WTC11 (cell line): ENCODE results near the gene MRPS9. TPM values are rescaled to one million over a fixed set of nuclear protein-coding genes. Genes with fewer than 3 reads are reported as not detected.

Experiments
- ATAC-seq: fragments of 200-7000 bp; cut with Tn5 transposase; 2 replicates; pipeline ENCODE4 v1.10.0; 2021; ENCODE audit warnings: mild to moderate bottlenecking, moderate library complexity
- CTCF ChIA-PET: fragments of 300-600 bp; sonication (Branson Sonifier 250); formaldehyde crosslinking; loops from one replicate; lab custom pipeline; 2021; ENCODE audit warnings: antibody characterized with exemption; lab: Charles Lee
- POLR2A ChIA-PET: fragments of 350-600 bp; sonication (Branson Sonifier 250); formaldehyde crosslinking; loops from one replicate; lab custom pipeline; 2021; ENCODE audit warnings: antibody characterized with exemption; lab: Charles Lee
- DNase-seq: peaks from one replicate; pipeline ENCODE4 v3.0.0; 2021; ENCODE audit warnings: low spot score
- H3K27ac Mint-ChIP-seq: 2 replicates; pipeline ENCODE4 v1.8.0; 2021; ENCODE audit warnings: mixed read lengths
- H3K27me3 Mint-ChIP-seq: 2 replicates; pipeline ENCODE4 v1.8.0; 2021; ENCODE audit warnings: low read depth, mild to moderate bottlenecking, moderate library complexity, mixed read lengths
- H3K36me3 Mint-ChIP-seq: 2 replicates; pipeline ENCODE4 v1.8.0; 2021; ENCODE audit warnings: mixed read lengths
- H3K4me1 Mint-ChIP-seq: 2 replicates; pipeline ENCODE4 v1.8.0; 2022; ENCODE audit warnings: mixed read lengths
- H3K4me3 Mint-ChIP-seq: 2 replicates; pipeline ENCODE4 v1.8.0; 2021; ENCODE audit warnings: mild to moderate bottlenecking, moderate library complexity, mixed read lengths
- H3K9me3 Mint-ChIP-seq: 2 replicates; pipeline ENCODE4 v1.8.0; 2021; ENCODE audit warnings: mixed read lengths
- ATF1 ChIP-seq: sonication (generic); formaldehyde crosslinking; IDR thresholded peaks from 2 replicates; pipeline ENCODE4 v1.8.1; 2023; ENCODE audit warnings: mild to moderate bottlenecking, moderate library complexity, missing genetic modification reagents
- ELF4 ChIP-seq: sonication (generic); formaldehyde crosslinking; IDR thresholded peaks from 2 replicates; pipeline ENCODE4 v1.8.1; 2022; ENCODE audit warnings: low read depth, mild to moderate bottlenecking, moderate library complexity, missing genetic modification reagents
- ESRRA ChIP-seq: sonication (generic); formaldehyde crosslinking; IDR thresholded peaks from 2 replicates; pipeline ENCODE4 v1.8.1; 2022; ENCODE audit warnings: mild to moderate bottlenecking, missing genetic modification reagents, borderline replicate concordance
- GABPB1 ChIP-seq: sonication (generic); formaldehyde crosslinking; IDR thresholded peaks from 2 replicates; pipeline ENCODE4 v1.8.1; 2023; ENCODE audit warnings: mild to moderate bottlenecking, missing genetic modification reagents
- JAZF1 ChIP-seq: fragments of 250-450 bp; sonication (Bioruptor Pico); IDR thresholded peaks from 2 replicates; pipeline ENCODE4 v1.9.0; 2021; ENCODE audit warnings: moderate library complexity, mild to moderate bottlenecking, inconsistent platforms
- KAT7 ChIP-seq: sonication (generic); formaldehyde crosslinking; IDR thresholded peaks from 2 replicates; pipeline ENCODE4 v1.8.1; 2023; ENCODE audit warnings: missing genetic modification reagents, mild to moderate bottlenecking, borderline replicate concordance
- MXD4 ChIP-seq: fragments of 250-450 bp; sonication (Bioruptor Pico); IDR thresholded peaks from 2 replicates; pipeline ENCODE4 v1.8.0; 2021; ENCODE audit warnings: mild to moderate bottlenecking, moderate library complexity, borderline replicate concordance
- MYBL2 ChIP-seq: sonication (generic); formaldehyde crosslinking; IDR thresholded peaks from 2 replicates; pipeline ENCODE4 v1.8.1; 2023; ENCODE audit warnings: mild to moderate bottlenecking, moderate library complexity, missing genetic modification reagents
- NFYB ChIP-seq: sonication (generic); formaldehyde crosslinking; conservative IDR thresholded peaks from 2 replicates; pipeline ENCODE4 v1.8.0; 2022; ENCODE audit warnings: low read depth, missing genetic modification reagents
- NR1H2 ChIP-seq: sonication (generic); formaldehyde crosslinking; IDR thresholded peaks from 2 replicates; pipeline ENCODE4 v1.9.0; 2021; ENCODE audit warnings: mild to moderate bottlenecking, moderate library complexity, missing genetic modification reagents
- NR2C2 ChIP-seq: sonication (generic); formaldehyde crosslinking; IDR thresholded peaks from 2 replicates; pipeline ENCODE4 v1.8.0; 2022; ENCODE audit warnings: mild to moderate bottlenecking, missing genetic modification reagents
- RORB ChIP-seq: fragments of 250-450 bp; sonication (Bioruptor Pico); IDR thresholded peaks from 2 replicates; pipeline ENCODE4 v1.9.0; 2021; ENCODE audit warnings: mild to moderate bottlenecking
- SMAD3 ChIP-seq: sonication (generic); formaldehyde crosslinking; IDR thresholded peaks from 2 replicates; pipeline ENCODE4 v1.8.0; 2022; ENCODE audit warnings: missing genetic modification reagents, mild to moderate bottlenecking, borderline replicate concordance
- SMAD4 ChIP-seq: sonication (generic); formaldehyde crosslinking; IDR thresholded peaks from 2 replicates; pipeline ENCODE4 v1.8.0; 2022; ENCODE audit warnings: mild to moderate bottlenecking, missing genetic modification reagents
- SP1 ChIP-seq: sonication (generic); formaldehyde crosslinking; conservative IDR thresholded peaks from 2 replicates; pipeline ENCODE4 v1.8.1; 2022; ENCODE audit warnings: missing genetic modification reagents
- TEAD1 ChIP-seq: sonication (generic); formaldehyde crosslinking; IDR thresholded peaks from 2 replicates; pipeline ENCODE4 v1.8.0; 2022; ENCODE audit warnings: mild to moderate bottlenecking, missing genetic modification reagents
- TEAD4 ChIP-seq: sonication (generic); formaldehyde crosslinking; IDR thresholded peaks from 2 replicates; pipeline ENCODE4 v1.8.0; 2022; ENCODE audit warnings: mild to moderate bottlenecking, missing genetic modification reagents
- ZNF138 ChIP-seq: sonication (generic); formaldehyde crosslinking; conservative IDR thresholded peaks from 2 replicates; pipeline ENCODE4 v1.8.1; 2022; ENCODE audit warnings: mild to moderate bottlenecking, moderate library complexity, missing genetic modification reagents
- ZNF317 ChIP-seq: sonication (generic); formaldehyde crosslinking; IDR thresholded peaks from 2 replicates; pipeline ENCODE4 v1.8.1; 2023; ENCODE audit warnings: low read depth, mild to moderate bottlenecking, moderate library complexity, missing genetic modification reagents, borderline replicate concordance
- ZNF423 ChIP-seq: fragments of 250-450 bp; sonication (Bioruptor Pico); IDR thresholded peaks from 2 replicates; pipeline ENCODE4 v2.1.2; 2022; ENCODE audit warnings: mild to moderate bottlenecking, moderate library complexity
- total RNA-seq: library from RNA; stranded (reverse); gene quantifications from 3 replicates; pipeline ENCODE4 v1.2.3, GENCODE V29; 2021
- TF ChIP-seq, protein P1 (sequence below): sonication (generic); formaldehyde crosslinking; IDR thresholded peaks from 2 replicates; pipeline ENCODE4 v1.8.0; 2023; ENCODE audit warnings: missing genetic modification reagents, mild to moderate bottlenecking, borderline replicate concordance
- TF ChIP-seq, protein P2 (sequence below): fragments of 250-450 bp; sonication (Bioruptor Pico); IDR thresholded peaks from 2 replicates; pipeline ENCODE4 v1.9.0; 2021; ENCODE audit warnings: mild to moderate bottlenecking
- TF ChIP-seq, protein P3 (sequence below): sonication (generic); formaldehyde crosslinking; IDR thresholded peaks from 2 replicates; pipeline ENCODE4 v1.8.1; 2023; ENCODE audit warnings: mild to moderate bottlenecking, missing genetic modification reagents, borderline replicate concordance
- TF ChIP-seq, protein P4 (sequence below): sonication (generic); formaldehyde crosslinking; conservative IDR thresholded peaks from 2 replicates; pipeline ENCODE4 v1.8.1; 2022; ENCODE audit warnings: mild to moderate bottlenecking, missing genetic modification reagents
- TF ChIP-seq, protein P5 (sequence below): sonication (generic); formaldehyde crosslinking; IDR thresholded peaks from 2 replicates; pipeline ENCODE4 v1.8.1; 2022; ENCODE audit warnings: mild to moderate bottlenecking, moderate library complexity, missing genetic modification reagents
- TF ChIP-seq, protein P6 (sequence below): sonication (generic); formaldehyde crosslinking; IDR thresholded peaks from 2 replicates; pipeline ENCODE4 v1.8.0; 2023; ENCODE audit warnings: missing genetic modification reagents

Gene MRPS9
- total RNA-seq, 1 experiment from 2014 or later = 75.3 TPM

DNA sequence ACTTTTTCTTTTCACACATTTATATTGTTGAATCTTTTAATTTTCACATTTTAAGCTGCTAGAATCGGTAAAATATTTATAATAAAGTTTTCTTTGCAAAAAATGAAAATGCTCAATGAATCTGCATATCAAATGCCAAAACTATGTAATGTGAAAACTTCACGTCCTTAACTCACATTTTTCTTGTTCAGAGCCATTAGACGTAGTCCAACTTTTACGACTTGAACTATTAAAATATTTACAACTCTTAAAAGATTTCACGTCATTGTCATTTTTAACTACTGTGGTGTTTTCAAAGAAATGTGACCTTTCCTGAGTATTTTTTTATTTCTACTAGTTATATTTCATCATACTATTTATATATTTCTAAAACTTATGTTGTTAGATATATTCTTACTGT lies 54.9 kb downstream of the MRPS9 start:
- Mint-ChIP-seq H3K27ac (no peak overlapping the region), H3K27me3 (no peaks in the 10 kb centered on the region), H3K9me3 (no peaks in the 10 kb centered on the region), H3K36me3 (peaks cover 18% of the 10 kb centered on the region), H3K4me1 (no peaks in the 10 kb centered on the region), H3K4me3 (no peak overlapping the region)
- ChIA-PET CTCF (no interaction called here), POLR2A (no interaction called here)
- no peak for TF ChIP-seq KAT7 (CRISPR knock-in tag)
- no peak for TF ChIP-seq NR2C2 (CRISPR knock-in tag)
- no peak for TF ChIP-seq SMAD3 (CRISPR knock-in tag)
- TF ChIP-seq RORB (CRISPR knock-in tag) = no peak
- no peak for TF ChIP-seq MXD4 (CRISPR knock-in tag)
- no peak for TF ChIP-seq NR1H2 (CRISPR knock-in tag)
- TF ChIP-seq ELF4 (CRISPR knock-in tag) = no peak
- TF ChIP-seq SP1 (CRISPR knock-in tag) = no peak
- TF ChIP-seq ZNF138 (CRISPR knock-in tag) = no peak
- no peak for TF ChIP-seq MYBL2 (CRISPR knock-in tag)
- TF ChIP-seq ESRRA = no peak
- no peak for TF ChIP-seq ZNF317 (CRISPR knock-in tag)
- no peak for TF ChIP-seq ZNF423 (CRISPR knock-in tag)
- TF ChIP-seq, protein P1, sequence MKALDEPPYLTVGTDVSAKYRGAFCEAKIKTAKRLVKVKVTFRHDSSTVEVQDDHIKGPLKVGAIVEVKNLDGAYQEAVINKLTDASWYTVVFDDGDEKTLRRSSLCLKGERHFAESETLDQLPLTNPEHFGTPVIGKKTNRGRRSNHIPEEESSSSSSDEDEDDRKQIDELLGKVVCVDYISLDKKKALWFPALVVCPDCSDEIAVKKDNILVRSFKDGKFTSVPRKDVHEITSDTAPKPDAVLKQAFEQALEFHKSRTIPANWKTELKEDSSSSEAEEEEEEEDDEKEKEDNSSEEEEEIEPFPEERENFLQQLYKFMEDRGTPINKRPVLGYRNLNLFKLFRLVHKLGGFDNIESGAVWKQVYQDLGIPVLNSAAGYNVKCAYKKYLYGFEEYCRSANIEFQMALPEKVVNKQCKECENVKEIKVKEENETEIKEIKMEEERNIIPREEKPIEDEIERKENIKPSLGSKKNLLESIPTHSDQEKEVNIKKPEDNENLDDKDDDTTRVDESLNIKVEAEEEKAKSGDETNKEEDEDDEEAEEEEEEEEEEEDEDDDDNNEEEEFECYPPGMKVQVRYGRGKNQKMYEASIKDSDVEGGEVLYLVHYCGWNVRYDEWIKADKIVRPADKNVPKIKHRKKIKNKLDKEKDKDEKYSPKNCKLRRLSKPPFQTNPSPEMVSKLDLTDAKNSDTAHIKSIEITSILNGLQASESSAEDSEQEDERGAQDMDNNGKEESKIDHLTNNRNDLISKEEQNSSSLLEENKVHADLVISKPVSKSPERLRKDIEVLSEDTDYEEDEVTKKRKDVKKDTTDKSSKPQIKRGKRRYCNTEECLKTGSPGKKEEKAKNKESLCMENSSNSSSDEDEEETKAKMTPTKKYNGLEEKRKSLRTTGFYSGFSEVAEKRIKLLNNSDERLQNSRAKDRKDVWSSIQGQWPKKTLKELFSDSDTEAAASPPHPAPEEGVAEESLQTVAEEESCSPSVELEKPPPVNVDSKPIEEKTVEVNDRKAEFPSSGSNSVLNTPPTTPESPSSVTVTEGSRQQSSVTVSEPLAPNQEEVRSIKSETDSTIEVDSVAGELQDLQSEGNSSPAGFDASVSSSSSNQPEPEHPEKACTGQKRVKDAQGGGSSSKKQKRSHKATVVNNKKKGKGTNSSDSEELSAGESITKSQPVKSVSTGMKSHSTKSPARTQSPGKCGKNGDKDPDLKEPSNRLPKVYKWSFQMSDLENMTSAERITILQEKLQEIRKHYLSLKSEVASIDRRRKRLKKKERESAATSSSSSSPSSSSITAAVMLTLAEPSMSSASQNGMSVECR (CRISPR knock-in tag) = no peak
- no peak for TF ChIP-seq NFYB
- no peak for TF ChIP-seq TEAD4 (CRISPR knock-in tag)
- no peak for TF ChIP-seq SMAD4 (CRISPR knock-in tag)
- no peak for TF ChIP-seq JAZF1 (CRISPR knock-in tag)
- no peak for TF ChIP-seq ATF1
- DNase-seq (no peak), ATAC-seq (no peak)

DNA sequence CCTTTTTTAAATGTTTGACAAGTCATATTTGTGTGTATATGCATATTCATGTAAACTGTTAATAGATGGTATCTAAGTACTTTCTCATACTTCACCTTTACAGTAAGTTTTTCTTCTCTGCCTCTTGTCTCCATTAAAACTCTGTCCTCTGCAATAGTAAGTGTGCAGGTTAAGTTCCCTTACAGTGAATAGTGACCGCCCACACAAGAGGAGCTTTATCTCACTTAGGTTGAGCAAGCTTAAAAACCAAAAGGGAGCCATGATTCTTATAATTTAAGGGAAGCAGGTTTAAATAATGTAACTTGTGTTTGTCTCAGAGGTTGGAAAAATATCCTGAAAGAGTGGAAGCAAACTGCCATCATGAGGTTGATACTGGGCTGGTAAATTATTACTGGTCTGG lies 61.3 kb downstream of the MRPS9 start:
- ChIA-PET CTCF (interaction anchor here (0.6 kb wide), 1 partner anchor 139 kb away, joined by 5 read pairs; no protein-coding TSS in a partner anchor), POLR2A (no interaction called here)
- Mint-ChIP-seq H3K4me1 (peaks cover 17% of the 10 kb centered on the region), H3K4me3 (no peak overlapping the region), H3K27me3 (no peaks in the 10 kb centered on the region), H3K36me3 (peaks cover 44% of the 10 kb centered on the region), H3K27ac (no peak overlapping the region), H3K9me3 (peaks cover 3% of the 10 kb centered on the region; the same call in 1 of the 2 replicates)
- DNase-seq (no peak), ATAC-seq (no peak)
- TF ChIP-seq, protein P2, sequence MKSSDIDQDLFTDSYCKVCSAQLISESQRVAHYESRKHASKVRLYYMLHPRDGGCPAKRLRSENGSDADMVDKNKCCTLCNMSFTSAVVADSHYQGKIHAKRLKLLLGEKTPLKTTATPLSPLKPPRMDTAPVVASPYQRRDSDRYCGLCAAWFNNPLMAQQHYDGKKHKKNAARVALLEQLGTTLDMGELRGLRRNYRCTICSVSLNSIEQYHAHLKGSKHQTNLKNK (CRISPR knock-in tag) = no peak
- TF ChIP-seq TEAD1 (CRISPR knock-in tag) = no peak
- TF ChIP-seq, protein P3, sequence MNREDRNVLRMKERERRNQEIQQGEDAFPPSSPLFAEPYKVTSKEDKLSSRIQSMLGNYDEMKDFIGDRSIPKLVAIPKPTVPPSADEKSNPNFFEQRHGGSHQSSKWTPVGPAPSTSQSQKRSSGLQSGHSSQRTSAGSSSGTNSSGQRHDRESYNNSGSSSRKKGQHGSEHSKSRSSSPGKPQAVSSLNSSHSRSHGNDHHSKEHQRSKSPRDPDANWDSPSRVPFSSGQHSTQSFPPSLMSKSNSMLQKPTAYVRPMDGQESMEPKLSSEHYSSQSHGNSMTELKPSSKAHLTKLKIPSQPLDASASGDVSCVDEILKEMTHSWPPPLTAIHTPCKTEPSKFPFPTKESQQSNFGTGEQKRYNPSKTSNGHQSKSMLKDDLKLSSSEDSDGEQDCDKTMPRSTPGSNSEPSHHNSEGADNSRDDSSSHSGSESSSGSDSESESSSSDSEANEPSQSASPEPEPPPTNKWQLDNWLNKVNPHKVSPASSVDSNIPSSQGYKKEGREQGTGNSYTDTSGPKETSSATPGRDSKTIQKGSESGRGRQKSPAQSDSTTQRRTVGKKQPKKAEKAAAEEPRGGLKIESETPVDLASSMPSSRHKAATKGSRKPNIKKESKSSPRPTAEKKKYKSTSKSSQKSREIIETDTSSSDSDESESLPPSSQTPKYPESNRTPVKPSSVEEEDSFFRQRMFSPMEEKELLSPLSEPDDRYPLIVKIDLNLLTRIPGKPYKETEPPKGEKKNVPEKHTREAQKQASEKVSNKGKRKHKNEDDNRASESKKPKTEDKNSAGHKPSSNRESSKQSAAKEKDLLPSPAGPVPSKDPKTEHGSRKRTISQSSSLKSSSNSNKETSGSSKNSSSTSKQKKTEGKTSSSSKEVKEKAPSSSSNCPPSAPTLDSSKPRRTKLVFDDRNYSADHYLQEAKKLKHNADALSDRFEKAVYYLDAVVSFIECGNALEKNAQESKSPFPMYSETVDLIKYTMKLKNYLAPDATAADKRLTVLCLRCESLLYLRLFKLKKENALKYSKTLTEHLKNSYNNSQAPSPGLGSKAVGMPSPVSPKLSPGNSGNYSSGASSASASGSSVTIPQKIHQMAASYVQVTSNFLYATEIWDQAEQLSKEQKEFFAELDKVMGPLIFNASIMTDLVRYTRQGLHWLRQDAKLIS (CRISPR knock-in tag) = no peak
- TF ChIP-seq TEAD4 (CRISPR knock-in tag) = no peak
- no peak for TF ChIP-seq GABPB1 (CRISPR knock-in tag)
- TF ChIP-seq ESRRA = no peak
- TF ChIP-seq, protein P4, sequence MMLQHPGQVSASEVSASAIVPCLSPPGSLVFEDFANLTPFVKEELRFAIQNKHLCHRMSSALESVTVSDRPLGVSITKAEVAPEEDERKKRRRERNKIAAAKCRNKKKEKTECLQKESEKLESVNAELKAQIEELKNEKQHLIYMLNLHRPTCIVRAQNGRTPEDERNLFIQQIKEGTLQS (CRISPR knock-in tag) = no peak
- TF ChIP-seq, protein P5, sequence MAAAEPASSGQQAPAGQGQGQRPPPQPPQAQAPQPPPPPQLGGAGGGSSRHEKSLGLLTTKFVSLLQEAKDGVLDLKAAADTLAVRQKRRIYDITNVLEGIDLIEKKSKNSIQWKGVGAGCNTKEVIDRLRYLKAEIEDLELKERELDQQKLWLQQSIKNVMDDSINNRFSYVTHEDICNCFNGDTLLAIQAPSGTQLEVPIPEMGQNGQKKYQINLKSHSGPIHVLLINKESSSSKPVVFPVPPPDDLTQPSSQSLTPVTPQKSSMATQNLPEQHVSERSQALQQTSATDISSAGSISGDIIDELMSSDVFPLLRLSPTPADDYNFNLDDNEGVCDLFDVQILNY (CRISPR knock-in tag) = no peak
- TF ChIP-seq, protein P6, sequence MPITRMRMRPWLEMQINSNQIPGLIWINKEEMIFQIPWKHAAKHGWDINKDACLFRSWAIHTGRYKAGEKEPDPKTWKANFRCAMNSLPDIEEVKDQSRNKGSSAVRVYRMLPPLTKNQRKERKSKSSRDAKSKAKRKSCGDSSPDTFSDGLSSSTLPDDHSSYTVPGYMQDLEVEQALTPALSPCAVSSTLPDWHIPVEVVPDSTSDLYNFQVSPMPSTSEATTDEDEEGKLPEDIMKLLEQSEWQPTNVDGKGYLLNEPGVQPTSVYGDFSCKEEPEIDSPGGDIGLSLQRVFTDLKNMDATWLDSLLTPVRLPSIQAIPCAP (CRISPR knock-in tag) = no peak
